GM23248 (cell line): Measurements from ENCODE around the gene UCP2.

Experiments used
- EZH2 ChIP-seq: fragments of 200-600 bp; sonication (generic); IDR thresholded peaks from 2 replicates; pipeline ENCODE4 v1.6.1; 2018; ENCODE audit warnings: antibody characterized with exemption, mild to moderate bottlenecking; ENCODE audit not compliant: insufficient read depth, poor library complexity, severe bottlenecking
- EZH2phosphoT487 ChIP-seq: fragments of 200-600 bp; sonication (generic); IDR thresholded peaks from 2 replicates; pipeline ENCODE4 v1.6.1; 2018; ENCODE audit warnings: antibody characterized with exemption, moderate library complexity, mild to moderate bottlenecking, low read depth; ENCODE audit not compliant: insufficient read depth

- TF ChIP-seq EZH2 = no peak
- no peak for TF ChIP-seq EZH2phosphoT487
These were observed 33.4 kb downstream of the UCP2 start for GRCh38 chr11:73949246-73949645.
